Nephron progenitor cell (in vitro differentiated cells): Measurements from ENCODE around the gene LLGL2.
"Not testable (repeated sequence)": the region's sequence is repeated elsewhere in the genome, so short reads cannot be mapped to it uniquely, and the experiment has no call there.

ENCODE experiments used
- DNase-seq: peaks from one replicate; pipeline ENCODE4 v3.0.0; 2021
- H3K27ac Mint-ChIP-seq: 2 replicates; pipeline ENCODE4 v1.8.0; 2021; ENCODE audit warnings: mild to moderate bottlenecking, moderate library complexity, mixed read lengths
- H3K27me3 Mint-ChIP-seq: 2 replicates; pipeline ENCODE4 v1.8.0; 2021; ENCODE audit warnings: mild to moderate bottlenecking, low read depth, mixed read lengths; ENCODE audit not compliant: poor library complexity
- H3K36me3 Mint-ChIP-seq: 2 replicates; pipeline ENCODE4 v1.8.0; 2021; ENCODE audit warnings: low read depth, mixed read lengths
- H3K4me1 Mint-ChIP-seq: 2 replicates; pipeline ENCODE4 v1.8.0; 2021; ENCODE audit warnings: mixed read lengths
- H3K4me3 Mint-ChIP-seq: 2 replicates; pipeline ENCODE4 v1.8.0; 2021; ENCODE audit warnings: mild to moderate bottlenecking, moderate library complexity, mixed read lengths
- H3K9me3 Mint-ChIP-seq: 2 replicates; pipeline ENCODE4 v1.8.0; 2021; ENCODE audit warnings: mild to moderate bottlenecking, moderate library complexity, mixed read lengths
- TF ChIP-seq, protein P1 (sequence below): fragments of 200-600 bp; sonication (generic); IDR thresholded peaks from 2 replicates; pipeline ENCODE4 v1.5.0; 2021; ENCODE audit warnings: antibody characterized with exemption

Gene LLGL2

GRCh38 chr17:75573540-75573957, 48.1 kb downstream of the LLGL2 start:
- Mint-ChIP-seq H3K27me3 (peaks cover 4% of the 10 kb centered on the region), H3K9me3 (no peaks in the 10 kb centered on the region), H3K4me1 (peaks cover 23% of the 10 kb centered on the region), H3K4me3 (no peak overlapping the region), H3K27ac (no peak overlapping the region), H3K36me3 (no peaks in the 10 kb centered on the region)
- TF ChIP-seq, protein P1, sequence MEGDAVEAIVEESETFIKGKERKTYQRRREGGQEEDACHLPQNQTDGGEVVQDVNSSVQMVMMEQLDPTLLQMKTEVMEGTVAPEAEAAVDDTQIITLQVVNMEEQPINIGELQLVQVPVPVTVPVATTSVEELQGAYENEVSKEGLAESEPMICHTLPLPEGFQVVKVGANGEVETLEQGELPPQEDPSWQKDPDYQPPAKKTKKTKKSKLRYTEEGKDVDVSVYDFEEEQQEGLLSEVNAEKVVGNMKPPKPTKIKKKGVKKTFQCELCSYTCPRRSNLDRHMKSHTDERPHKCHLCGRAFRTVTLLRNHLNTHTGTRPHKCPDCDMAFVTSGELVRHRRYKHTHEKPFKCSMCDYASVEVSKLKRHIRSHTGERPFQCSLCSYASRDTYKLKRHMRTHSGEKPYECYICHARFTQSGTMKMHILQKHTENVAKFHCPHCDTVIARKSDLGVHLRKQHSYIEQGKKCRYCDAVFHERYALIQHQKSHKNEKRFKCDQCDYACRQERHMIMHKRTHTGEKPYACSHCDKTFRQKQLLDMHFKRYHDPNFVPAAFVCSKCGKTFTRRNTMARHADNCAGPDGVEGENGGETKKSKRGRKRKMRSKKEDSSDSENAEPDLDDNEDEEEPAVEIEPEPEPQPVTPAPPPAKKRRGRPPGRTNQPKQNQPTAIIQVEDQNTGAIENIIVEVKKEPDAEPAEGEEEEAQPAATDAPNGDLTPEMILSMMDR: no peak
- DNase-seq: no peak

- Mint-ChIP-seq H3K36me3 (no peaks in the 10 kb centered on the region), H3K27me3 (peaks cover 4% of the 10 kb centered on the region), H3K9me3 (no peaks in the 10 kb centered on the region), H3K4me1 (peaks cover 27% of the 10 kb centered on the region), H3K4me3 (no peak overlapping the region), H3K27ac (no peak overlapping the region)
- TF ChIP-seq, protein P1: no peak
- DNase-seq: no peak
Observed at GRCh38 chr17:75573994-75574393, 48.5 kb downstream of the LLGL2 start.

DNA sequence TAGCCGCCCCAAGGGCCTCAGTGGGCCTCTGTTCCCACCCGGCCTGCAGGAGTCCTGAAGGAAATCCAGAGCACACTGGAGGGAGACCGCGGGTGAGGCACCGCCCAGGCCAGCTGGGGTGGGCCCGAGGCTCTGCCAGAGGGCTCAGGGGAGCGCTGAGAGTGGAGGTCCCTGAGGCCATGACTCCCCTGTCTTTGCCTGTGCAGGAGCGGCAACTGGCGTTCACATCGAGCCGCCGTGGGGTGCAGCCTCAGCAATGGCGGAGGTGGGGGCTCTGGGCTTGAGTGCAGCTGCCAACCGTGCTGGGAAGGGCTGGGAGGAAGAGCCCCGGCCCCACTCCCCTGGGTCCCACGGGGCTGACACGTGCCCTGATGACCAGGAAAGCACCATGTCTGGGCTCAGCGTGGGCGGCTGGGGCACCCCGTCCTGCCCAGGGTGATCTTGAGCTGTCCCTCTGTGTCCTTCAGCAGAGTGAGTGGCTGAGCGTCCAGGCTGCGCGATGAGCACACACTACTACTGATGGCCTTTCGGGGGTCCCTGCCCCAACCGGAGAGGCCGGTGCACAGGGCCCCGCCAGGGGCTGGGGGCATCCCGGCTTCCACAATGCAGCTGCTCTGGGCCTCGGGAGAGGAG, 49.0 kb downstream of the LLGL2 start:
- H3K4me1 Mint-ChIP-seq: peaks cover 27% of the 10 kb centered on the region
- no peaks in the 10 kb centered on the region for H3K9me3 Mint-ChIP-seq
- no peak overlapping the region for H3K27ac Mint-ChIP-seq
- TF ChIP-seq, protein P1: no peak
- H3K36me3 Mint-ChIP-seq: no peaks in the 10 kb centered on the region
- H3K4me3 Mint-ChIP-seq: no peak overlapping the region
- DNase-seq: no peak
- peaks cover 4% of the 10 kb centered on the region for H3K27me3 Mint-ChIP-seq

DNA sequence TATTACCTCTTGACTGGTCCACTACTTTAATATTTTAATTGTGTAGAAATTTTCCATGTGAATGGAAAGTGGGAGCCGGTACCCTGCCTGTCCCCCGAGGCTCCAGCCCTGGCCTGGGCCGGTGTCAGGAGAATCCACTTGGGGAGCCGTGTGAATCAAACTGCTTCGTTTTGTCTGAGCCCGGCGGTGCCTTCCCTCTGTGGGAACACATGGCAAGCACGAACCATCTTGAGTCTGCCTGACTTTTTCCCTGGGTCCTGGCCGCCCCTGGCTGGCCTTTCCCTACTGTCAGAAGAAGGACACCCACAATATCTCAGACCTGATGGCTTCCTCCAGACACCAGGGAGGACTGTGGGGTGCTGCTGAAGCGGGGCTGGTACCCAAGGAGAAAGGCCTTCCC, 49.7 kb downstream of the LLGL2 start:
- DNase-seq: no peak
- no peaks in the 10 kb centered on the region for H3K9me3 Mint-ChIP-seq
- no peaks in the 10 kb centered on the region for H3K36me3 Mint-ChIP-seq

GRCh38 chr17:75575728-75576127, 50.2 kb downstream of the LLGL2 start:
- Mint-ChIP-seq H3K27me3 (peaks cover 4% of the 10 kb centered on the region), H3K4me1 (peaks cover 21% of the 10 kb centered on the region), H3K27ac (no peak overlapping the region), H3K4me3 (no peak overlapping the region), H3K9me3 (no peaks in the 10 kb centered on the region), H3K36me3 (no peaks in the 10 kb centered on the region)
- TF ChIP-seq, protein P1: no peak
- DNase-seq: no peak

More for the DNA sequence above, 49.7 kb downstream of the LLGL2 start:
- Mint-ChIP-seq H3K27ac (no peak overlapping the region), H3K4me1 (peaks cover 26% of the 10 kb centered on the region), H3K4me3 (no peak overlapping the region), H3K27me3 (peaks cover 4% of the 10 kb centered on the region)
- TF ChIP-seq, protein P1: no peak

DNA sequence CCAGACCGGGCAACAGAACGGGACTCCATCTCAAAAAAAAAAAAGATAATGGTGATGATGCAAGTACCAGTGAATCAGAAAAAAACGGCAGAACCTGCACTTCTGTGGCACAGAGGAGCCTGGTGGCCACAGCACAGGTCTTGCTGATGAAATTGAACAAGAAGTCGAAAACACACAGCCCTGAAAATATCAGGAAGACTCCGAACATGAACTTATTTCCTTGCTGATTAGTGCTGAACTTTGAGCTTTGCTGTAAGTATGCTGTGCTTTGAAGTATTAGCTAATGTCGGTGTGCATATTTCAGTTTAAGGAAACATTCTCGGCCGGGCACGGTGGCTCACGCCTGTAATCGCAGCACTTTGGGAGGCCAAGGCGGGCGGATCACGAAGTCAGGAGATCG, 51.2 kb downstream of the LLGL2 start:
- Mint-ChIP-seq H3K36me3 (no peaks in the 10 kb centered on the region), H3K9me3 (peaks cover 5% of the 10 kb centered on the region), H3K27ac (no peak overlapping the region), H3K4me1 (peaks cover 17% of the 10 kb centered on the region), H3K4me3 (no peak overlapping the region), H3K27me3 (peaks cover 8% of the 10 kb centered on the region)
- DNase-seq: no peak
- TF ChIP-seq, protein P1: no peak

GRCh38 chr17:75581121-75581725, 55.7 kb downstream of the LLGL2 start:
- H3K4me3 Mint-ChIP-seq, H3K4me1 Mint-ChIP-seq, DNase-seq, H3K36me3 Mint-ChIP-seq: not testable (repeated sequence)
- H3K9me3 Mint-ChIP-seq: peaks cover 17% of the 10 kb centered on the region
- peak overlapping the region; percentile 42 for H3K27ac Mint-ChIP-seq
- peaks cover 26% of the 10 kb centered on the region for H3K27me3 Mint-ChIP-seq

DNA sequence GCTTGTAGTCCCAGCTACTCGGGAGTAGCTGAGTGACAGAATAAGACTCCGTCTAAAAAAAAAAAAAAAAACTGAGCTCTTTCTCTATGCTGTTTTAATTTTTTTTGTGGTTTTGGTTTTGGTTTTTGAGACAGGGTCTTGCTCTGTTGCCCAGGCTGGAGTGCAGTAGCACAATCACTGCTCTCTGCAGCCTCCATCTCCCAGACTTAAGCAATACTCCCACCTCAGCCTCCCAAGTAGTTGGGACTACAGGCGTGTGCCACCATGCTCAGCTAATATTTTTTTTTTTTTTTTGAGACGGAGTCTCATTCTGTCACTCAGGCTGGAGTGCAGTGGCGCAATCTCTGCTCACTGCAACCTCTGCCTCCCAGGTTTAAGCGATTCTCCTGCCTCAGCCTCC, 57.7 kb downstream of the LLGL2 start:
- DNase-seq, H3K4me3 Mint-ChIP-seq, H3K27ac Mint-ChIP-seq, H3K36me3 Mint-ChIP-seq: not testable (repeated sequence)
- Mint-ChIP-seq H3K9me3 (peaks cover 22% of the 10 kb centered on the region), H3K4me1 (peaks cover 14% of the 10 kb centered on the region), H3K27me3 (peaks cover 44% of the 10 kb centered on the region)
